Islet precursor cell (in vitro differentiated cells): ENCODE measurements around the gene TMEM54.
A peak's percentile ranks its signal among the peaks of the same experiment; 100 is the strongest.

Experiments
- DNase-seq: peaks from one replicate; pipeline ENCODE4 v3.0.0-alpha.2; 2018

TMEM54 gene

DNA sequence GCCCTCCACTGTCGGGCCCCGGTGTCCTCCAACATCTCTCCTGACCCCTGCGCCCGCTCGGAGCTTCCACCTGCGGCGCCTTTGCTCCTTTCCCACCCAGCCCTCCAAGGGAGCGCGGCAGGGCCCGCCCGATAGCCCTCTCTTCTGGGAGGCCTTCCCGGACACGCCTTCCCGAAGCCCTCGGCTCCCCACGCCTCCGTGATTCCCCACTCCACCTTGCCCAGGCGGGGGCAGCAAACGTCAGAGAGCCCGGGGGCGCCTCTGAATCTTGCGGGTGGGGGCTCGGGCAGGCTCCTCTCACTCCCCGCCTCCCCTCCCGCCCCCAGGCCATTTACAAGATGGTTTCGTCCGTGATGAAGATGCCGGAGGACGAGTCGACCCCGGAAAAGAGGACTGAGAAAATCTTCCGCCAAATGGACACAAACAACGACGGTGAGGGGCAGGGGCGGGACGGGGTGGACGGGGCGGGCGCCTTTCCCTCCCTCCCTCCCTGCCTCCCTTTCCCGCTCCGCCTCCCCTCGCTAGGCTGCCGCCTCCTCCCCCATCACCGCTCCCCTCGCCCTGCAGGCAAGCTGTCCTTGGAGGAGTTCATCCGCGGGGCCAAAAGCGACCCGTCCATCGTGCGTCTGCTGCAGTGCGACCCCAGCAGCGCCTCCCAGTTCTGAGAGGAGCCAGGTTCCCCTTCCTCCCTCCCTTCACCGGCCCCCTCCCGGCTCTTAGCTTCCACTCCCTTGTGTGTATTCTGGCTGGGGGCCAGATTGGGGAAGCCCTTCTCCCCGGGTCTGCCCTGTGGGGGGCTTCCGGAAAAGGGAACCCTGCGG is 7.8 kb downstream of the TMEM54 start:
- peak; percentile 84 for DNase-seq

DNA sequence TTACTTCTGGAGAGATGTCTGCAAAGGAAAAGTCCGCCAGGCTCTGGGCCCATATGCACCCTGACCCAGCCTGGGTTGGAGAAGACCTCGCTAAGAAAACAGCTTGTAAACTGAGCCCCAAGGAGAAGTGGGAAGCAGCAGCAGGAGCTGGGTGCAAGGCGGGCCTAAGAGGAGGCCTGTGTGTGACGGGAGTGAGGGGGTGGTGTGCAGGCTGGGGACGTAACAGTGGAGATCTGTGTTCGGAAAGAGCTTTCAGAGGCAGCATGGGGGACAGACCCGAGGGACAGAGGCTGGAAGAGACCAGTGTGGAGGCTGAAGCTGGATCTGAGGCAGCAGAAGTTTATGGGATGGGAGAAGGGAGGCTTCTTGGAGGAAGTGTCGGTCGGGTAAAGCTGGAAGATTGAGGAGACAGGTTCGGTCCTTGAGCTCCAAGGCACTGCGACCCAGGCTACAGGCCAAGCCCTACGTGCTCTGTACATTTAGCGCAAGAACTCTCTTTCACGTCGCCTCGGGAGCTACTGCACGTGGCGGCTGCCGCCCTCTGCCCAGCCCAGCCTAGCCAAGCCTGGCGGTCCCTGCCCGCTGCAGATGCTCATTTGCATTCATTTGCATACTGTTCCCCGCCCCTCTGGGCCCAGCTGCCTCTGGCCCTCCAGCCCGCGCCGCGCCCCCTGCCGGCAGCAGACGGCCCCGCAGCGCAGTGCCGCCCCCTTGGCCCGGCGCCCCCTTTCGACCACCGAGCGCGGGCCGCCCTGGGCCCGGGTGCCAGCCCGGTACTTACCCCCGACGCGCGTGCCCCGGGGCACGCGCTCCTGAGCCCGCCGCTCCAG is 8.6 kb downstream of the TMEM54 start:
- DNase-seq, result peak; percentile 68

DNA sequence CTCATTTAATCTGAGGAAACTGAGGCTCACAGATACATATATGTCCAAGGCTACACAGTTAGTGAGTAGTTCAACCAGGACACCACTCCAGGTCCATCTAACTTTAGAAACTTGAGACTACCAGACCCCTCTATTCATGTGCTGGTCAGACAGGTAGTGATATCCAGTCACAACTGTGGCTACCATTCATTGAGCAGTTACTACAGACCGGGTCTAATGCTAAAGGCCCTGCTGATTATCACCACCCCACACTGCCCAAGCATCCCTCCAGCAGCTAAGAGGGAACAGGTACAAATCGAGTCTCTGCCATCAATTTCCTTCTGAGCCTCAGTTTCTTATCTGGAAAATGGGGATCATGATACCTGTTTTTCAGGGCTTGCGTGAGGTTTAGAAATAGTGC is 9.6 kb downstream of the TMEM54 start:
- no peak for DNase-seq

DNA sequence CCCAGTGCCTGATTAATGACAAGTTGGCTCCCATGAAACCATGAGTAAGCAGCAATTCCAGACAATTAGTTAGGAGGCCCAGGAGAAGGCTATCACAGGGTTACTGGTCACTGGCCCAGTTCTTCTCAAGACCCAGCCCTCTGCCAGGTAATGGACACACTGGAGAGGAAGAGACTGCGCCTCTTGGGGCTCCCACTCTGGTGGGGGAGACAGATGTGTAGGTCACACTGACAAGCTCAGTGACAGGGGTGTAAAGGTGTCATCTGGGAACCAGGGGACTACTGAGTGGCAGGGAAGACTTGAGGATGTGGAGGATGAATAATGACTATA is 10.0 kb downstream of the TMEM54 start:
- DNase-seq, result no peak

DNA sequence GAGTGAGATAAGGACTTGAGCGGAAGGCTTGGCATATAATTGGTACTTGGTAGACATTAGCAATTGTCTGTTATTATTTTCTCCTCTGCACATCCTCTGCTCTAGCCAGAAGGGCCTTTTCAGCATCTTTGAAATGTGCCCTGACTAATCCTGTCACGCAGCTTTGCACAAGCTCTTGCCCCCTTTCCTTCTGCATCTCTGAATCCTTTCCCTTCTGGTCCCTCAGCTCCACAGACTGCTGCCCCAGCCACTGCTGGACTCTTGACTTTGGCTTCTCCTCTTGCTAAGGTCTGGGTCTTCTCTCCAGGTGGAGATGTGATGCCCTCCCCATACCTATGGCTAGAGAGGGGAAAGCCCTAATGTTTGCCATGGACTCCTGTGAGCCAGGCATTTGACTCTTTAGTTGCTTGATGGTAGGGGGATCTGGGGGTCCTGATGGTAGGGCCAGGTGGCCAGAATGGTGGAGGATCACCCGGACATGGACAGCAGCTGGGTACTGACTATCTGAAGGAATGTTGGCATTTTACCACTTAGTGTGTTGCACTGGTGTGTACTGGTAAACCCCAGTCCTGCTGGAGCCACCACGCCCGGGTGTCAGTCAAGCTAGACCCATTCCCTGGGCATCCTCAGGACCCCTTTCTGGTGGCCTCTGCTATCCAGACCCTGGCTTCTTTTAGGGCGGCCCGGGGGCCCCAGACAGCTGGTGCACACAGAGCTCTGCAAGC is 10.5 kb downstream of the TMEM54 start:
- no peak for DNase-seq

DNA sequence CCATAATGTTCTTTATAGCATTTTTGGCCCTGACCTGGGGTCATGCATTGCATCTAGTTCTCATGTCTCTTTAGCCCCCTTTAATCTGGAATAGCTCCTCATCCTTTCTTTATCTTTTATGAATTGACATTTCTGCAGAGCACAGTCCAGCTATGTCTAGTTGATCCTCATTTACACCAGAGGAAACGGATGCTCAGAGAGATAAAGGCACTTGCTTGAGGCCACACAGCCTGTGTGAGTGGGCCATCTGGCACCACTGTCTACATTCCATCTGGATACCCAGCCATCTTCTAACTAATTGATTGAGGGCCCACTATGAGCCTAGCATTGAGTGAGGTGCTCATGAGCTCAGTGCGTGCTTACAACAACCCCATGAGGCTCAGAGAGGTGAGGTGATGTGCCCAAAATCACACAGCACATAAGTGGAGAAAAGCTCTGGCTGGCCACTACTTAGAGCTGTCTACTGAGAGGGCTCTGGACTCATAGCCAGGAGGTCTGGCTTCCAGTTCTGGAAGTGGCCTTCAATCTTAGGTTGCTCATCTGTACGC is 11.4 kb downstream of the TMEM54 start:
- DNase-seq, result no peak

DNA sequence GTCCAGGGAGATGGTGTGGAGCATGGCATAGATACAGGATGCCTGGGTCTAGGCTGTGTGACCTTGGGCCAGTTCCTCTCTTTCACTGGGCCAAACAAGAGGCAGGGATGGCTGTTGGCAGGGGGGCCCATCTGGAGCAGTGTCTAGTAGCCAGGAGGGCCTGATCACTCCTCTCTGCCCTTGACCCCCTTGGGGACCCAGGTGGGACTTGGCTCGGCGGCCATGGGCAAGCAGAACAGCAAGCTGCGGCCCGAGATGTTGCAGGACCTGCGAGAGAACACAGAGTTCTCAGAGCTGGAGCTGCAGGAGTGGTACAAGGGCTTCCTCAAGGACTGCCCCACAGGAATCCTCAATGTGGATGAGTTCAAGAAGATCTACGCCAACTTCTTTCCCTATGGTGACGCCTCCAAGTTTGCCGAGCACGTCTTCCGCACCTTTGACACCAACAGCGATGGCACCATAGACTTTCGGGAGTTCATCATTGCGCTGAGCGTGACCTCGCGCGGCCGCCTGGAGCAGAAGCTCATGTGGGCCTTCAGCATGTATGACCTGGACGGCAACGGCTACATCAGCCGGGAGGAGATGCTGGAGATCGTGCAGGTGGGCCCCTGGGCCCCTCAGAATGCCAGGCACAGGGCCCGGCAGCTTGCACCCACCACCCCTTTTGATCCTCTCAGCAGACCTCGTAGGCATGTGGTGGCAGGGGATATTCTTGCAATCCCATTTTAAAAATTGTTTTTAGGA is 12.3 kb downstream of the TMEM54 start:
- DNase-seq, result no peak

DNA sequence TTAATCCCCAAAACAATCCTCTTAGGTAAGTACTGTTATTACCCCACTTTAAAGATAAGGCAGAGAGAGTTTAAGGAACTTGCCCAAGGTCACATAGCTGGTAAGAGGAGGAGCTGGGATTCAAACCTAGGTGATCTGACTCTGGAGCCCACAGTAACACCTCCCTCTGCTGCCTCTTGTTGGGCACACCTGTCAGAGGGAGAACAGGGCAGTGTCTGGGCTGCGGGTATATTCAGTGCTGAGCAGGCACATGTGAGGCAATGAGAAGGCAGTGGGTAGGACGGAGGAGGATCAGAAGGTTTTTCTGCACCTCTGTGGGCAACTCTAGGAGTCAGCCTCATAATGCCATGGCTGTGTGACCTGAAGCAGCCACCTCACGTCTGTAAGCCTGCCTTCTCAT is 13.1 kb downstream of the TMEM54 start:
- DNase-seq, result no peak

DNA sequence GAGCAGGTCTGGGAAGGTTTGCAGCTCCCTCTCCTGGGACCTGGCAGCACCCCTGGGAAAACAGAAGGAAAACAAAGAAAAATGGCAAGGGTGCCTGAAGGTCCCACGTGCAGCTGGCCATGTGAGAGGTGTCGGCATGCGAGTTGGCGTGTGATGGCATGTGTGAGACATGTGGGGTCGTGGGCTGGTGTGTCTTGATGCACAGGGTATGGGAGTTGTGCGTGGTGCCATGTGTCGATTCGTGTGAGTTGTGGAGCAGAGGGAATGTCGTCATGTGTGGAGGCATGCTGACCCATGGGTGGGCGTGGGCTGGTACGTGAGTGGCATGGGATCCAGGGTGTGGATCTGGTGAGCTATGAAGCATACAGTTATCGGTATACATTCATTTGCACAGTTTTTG is 13.6 kb downstream of the TMEM54 start:
- no peak for DNase-seq

DNA sequence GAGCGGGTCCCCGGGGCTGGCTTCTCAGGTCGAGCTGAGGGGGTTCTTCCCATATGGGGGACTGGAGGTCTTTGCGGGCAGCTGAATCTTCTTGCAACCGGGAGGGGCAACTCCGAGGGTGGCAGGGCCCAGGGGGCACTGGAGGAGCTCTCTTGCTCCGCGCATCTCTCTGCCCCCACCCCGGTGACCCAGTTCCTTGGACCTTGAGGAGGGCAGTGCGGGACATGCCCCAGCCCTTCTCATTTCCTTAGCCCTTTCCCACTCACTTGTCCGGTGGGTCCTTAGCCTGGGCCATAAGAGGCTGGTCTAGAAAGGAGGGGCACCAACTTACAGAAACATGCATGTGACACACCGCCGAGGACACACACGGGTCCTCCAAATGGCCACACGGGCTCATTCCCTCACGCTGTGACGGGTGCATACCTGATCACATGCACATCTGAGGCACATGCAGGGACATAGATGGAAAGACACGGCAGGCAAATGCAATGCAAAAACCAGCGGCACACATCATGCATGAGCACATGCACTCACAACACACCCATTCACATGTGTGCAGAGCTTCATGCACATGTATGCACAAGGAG is 14.3 kb downstream of the TMEM54 start:
- no peak for DNase-seq

DNA sequence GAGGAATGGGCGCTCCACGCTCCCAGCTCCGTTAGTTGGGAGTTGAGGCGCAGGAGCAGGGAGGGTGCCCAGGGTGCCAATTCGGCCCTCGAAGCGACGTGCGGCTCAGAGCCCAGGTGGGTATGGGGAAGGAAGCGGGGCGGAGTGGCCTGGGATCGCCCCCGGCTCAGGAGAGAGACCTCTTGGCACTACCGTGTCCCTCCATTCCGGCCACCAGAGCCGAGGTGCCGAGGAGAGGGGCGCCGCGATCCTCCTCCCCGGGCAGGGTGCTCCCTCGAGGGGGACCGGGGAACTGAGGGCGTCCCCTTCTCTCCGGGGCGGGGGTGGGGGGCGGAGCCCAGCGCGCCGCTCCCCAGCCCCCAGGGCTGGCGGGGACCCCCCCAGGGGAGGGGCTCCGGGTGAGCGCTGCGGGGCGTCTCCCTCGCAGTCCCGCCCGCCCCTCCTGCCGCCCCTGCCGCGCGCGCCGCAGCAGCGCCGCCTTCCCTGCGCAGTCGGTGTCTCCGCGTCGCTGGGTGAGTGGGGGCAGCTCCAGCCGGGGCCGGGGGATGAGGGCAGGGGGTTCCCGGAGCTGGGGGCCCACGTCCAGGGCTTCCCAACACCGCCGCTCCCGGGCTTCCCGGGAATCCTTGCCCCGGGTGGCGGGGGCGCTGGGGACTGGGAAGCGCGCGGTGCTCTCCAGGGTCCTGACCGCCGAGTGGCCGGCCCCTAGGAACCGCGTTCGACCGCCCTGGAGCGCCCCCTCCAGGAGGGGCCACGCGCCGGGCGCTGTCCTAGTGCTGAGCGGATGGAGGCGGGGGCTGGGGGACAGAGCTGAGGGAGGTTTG is 15.0 kb downstream of the TMEM54 start, which contains the start of gene HPCA:
Gene HPCA (plus strand): TSS at position 488 of the 824 bp plus-strand sequence. CDS start 2,408 bp downstream, outside the sequence.
- peak; percentile 90 for DNase-seq

DNA sequence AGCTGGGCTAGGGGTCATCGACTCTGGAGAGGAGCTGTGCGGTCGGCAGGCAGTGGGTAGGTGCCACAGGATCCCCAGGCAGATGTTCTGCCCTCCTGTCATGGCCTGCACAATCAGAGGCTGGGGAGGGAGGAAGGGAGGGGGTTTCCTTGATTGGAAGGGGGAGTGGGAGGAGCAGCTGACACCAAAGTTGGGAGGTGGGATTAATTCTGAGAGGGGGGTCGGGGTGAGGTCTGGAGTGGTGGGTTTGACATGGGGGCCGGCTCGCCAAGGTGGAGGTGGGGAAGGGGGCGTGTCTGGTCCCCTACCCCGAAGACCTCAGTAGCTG is 15.5 kb downstream of the TMEM54 start:
- DNase-seq, result no peak

DNA sequence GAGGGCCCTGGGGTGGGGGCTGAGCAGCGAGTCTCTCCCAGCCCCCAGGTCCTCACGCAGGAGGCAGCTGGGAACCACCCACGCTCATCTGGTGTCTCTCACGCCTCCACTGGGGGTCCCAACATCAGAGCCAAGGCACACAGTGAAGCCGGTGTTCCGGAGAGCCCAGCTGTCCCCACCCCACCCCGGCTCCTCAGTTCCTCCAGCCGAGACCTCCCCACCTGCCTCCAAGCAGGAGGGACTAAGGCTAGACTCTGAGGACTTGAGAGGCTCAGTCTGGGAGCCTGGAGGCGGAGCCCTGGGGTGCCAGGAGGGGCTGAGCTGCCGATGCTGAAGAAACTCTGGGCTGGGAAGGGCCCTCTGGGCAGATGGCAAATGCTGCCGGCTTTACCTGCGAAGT is 16.5 kb downstream of the TMEM54 start:
- no peak for DNase-seq

DNA sequence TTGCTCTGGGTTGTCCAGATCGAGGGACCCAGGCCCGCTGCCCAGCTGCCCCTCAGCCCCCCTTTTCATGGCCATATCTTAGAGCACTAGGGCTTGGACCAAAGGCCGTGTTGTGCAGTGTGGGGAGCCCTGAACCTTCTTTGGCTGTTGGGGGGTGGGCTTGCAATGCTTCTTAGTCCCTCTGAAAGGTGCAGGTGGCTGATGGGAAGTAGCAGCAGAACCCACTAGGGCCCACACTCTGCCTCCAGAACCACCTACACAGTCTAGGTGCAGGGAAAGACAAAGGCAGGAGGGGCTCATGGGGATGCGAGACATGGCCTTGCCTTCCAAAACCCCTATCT is 17.2 kb downstream of the TMEM54 start:
- DNase-seq, result no peak

DNA sequence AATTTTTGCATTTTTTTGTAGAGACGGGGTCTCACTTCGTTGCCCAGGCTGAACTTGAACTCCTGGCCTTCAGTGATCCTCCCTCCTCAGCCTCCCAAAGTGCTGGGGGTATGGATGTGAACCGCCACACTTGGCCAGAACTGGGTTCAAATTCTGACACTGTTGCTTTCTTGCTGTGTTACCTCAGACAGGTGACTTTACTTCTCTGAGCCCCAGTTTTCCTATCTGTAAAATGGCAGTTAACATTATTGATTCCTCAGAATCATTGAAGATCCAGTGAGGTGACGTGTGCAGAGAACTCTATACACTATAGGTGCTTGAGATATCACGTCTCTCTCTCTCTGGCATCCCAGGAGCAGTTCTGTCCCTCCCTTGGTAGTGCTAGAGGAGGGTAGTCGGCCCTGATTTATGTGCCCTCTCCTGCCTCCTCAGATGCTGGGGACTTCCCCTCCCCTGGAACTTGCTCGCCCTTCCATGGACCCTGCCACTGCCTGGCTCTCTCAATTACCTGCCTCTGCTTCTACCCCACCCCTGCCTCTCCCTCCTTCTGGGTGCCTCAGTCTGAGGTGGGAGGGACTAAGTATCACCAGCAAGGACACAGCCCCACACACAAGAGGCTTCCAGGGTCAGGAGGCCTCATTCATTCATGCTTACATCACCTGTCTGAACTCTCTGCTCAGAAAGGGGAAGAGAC is 17.7 kb downstream of the TMEM54 start:
- DNase-seq, result no peak

DNA sequence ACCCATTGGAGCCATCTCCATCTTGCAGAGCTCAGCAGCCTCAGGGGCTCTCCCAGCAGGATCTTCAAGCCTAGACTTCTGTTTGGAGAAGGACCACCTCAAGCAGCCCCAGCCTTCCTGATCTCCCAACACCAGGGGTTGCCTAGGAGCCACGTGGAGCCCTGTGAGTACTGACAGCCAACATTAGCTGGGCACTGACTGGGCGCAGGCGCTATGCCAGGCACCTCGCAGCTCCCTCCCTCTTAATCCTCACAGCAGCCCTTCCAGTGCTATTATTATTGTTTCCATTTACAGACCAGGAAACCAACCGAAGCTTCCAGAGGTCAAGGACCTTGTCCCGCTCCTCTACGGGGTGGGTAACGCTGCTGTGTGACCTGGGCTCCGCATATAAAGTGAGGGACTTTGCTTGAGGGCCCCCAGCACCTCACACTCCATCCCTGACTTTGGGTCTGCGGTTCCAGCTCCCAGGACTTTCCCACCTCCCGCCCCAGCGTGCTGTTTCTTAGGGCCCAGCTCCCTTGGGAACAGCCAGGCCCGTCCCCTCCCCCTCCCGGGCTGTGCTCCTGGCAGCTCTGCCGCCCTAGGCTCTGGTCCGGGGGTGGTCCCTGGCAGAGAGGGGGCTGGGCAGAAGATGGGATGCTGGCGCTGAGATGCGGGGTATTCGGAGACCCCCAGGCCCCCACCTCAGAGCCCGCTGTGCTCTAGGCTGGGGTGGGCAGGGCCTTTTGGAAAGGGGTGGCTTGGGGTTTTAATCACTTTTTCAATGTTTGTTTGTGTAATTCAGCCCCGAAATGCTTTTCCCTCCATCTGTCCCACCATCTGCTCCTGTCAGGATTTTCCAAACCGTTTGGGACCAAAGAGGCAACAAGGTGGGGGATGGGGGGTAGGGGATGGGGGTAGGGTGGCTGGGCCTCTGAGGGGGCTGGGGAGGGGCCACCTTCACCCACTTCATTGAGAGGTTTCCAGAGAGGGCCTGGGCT is 19.0 kb downstream of the TMEM54 start:
- DNase-seq, result no peak

DNA sequence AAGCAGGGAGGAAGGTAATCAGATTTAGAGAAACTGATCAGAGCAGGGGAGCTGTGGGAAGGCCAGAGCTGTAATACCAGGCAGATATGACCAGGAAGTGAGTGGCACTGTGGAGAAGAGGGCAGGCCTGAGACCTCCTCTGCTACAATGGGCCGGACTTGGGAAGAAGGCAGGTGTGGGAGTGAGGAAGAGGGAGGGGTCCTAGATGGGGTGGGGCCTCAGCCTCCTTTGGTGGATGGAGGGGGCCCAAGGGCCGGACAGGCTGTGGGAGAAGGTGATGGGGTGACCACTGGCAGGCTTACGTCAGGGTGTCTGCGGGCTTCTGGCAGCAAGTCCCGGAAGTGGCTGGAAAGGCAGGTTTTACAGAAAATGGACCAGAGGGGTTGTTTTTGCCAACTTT is 19.9 kb downstream of the TMEM54 start:
- no peak for DNase-seq

DNA sequence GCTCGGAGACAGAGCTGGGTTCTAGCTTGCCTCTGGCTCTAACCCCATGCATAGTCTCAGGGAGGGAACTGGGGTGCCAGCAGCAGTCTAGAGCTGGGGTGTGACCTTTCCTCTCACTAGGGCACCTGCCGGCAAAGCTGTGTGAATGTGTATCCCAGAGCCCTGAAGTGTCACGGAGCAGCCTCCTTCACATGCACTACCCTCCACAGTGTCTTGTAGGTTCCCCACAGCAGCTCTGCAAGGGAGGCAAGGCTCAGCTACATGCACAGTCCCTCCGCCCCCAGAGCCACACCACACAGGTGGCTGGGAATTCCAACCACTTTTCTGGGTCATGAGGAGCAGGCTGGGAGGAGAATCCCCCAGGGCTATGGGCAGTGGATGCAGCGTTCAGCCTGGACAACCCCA is 22.6 kb downstream of the TMEM54 start:
- peak; percentile 69 for DNase-seq

DNA sequence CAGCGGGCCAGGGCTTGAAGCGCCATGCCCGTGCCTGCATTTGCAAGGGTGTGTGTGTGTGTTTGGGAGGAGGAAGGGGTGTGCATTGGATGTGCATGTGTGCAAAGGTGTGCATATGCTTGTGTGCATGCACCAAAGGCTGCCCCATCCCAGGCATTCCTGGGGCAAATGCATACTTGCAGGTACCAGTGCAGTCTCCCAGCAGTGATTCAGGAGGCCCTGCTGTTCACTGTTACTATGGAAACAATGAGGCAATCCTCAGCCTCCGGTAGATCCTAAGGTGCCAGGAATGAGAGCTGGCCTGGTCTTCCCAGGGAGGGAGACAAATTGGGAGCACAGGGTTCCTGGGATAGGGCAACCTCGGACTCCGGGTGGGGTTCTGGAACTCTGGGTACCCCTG is 23.0 kb downstream of the TMEM54 start:
- no peak for DNase-seq
